ENCODE data around the gene LIPT2.
"Not testable (repeated sequence)": the region's sequence is repeated elsewhere in the genome, so short reads cannot be mapped to it uniquely, and the experiment has no call there.

DNA sequence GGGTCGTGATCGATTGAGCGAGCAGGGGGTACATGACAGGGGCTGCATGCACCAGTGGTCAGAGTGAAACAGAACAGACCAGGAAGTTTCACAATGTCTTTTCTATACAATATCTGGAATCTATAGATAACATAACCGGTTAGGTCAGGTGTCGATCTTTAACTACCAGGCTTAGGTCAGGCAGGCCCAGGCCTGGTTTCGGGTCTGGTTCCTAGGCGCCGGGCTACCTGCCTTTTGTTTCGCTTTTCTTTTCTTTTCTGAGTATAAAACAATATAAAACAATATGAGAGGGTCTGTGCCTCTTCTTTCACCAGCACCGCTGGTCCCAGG, 41.4 kb upstream of the LIPT2 start:
- not testable (repeated sequence) for TF ChIP-seq ELF4 (CRISPR knock-in tag; IDR thresholded peaks at IDR 0.05; ENCODE audit: low read depth); GABPB1 (CRISPR knock-in tag; IDR thresholded peaks at IDR 0.05); SP1 (CRISPR knock-in tag; conservative IDR thresholded peaks at IDR 0.05); RORB (CRISPR knock-in tag; IDR thresholded peaks at IDR 0.05)
- TF ChIP-seq, protein P1, sequence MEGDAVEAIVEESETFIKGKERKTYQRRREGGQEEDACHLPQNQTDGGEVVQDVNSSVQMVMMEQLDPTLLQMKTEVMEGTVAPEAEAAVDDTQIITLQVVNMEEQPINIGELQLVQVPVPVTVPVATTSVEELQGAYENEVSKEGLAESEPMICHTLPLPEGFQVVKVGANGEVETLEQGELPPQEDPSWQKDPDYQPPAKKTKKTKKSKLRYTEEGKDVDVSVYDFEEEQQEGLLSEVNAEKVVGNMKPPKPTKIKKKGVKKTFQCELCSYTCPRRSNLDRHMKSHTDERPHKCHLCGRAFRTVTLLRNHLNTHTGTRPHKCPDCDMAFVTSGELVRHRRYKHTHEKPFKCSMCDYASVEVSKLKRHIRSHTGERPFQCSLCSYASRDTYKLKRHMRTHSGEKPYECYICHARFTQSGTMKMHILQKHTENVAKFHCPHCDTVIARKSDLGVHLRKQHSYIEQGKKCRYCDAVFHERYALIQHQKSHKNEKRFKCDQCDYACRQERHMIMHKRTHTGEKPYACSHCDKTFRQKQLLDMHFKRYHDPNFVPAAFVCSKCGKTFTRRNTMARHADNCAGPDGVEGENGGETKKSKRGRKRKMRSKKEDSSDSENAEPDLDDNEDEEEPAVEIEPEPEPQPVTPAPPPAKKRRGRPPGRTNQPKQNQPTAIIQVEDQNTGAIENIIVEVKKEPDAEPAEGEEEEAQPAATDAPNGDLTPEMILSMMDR (IDR thresholded peaks at IDR 0.05), result not testable (repeated sequence)
- TF ChIP-seq, protein P2, sequence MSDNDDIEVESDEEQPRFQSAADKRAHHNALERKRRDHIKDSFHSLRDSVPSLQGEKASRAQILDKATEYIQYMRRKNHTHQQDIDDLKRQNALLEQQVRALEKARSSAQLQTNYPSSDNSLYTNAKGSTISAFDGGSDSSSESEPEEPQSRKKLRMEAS (CRISPR knock-in tag; IDR thresholded peaks at IDR 0.05), result not testable (repeated sequence)
- TF ChIP-seq, protein P3, sequence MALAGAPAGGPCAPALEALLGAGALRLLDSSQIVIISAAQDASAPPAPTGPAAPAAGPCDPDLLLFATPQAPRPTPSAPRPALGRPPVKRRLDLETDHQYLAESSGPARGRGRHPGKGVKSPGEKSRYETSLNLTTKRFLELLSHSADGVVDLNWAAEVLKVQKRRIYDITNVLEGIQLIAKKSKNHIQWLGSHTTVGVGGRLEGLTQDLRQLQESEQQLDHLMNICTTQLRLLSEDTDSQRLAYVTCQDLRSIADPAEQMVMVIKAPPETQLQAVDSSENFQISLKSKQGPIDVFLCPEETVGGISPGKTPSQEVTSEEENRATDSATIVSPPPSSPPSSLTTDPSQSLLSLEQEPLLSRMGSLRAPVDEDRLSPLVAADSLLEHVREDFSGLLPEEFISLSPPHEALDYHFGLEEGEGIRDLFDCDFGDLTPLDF (CRISPR knock-in tag; IDR thresholded peaks at IDR 0.05), result not testable (repeated sequence)
- TF ChIP-seq, protein P4, sequence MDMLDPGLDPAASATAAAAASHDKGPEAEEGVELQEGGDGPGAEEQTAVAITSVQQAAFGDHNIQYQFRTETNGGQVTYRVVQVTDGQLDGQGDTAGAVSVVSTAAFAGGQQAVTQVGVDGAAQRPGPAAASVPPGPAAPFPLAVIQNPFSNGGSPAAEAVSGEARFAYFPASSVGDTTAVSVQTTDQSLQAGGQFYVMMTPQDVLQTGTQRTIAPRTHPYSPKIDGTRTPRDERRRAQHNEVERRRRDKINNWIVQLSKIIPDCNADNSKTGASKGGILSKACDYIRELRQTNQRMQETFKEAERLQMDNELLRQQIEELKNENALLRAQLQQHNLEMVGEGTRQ (CRISPR knock-in tag; IDR thresholded peaks at IDR 0.05), result not testable (repeated sequence)
